GM12873 (cell line): ENCODE measurements around the gene RNU7-1.

Experiments used
- CTCF ChIP-seq: IDR thresholded peaks from 2 replicates; pipeline ENCODE4 v1.5.1; 2012; ENCODE audit warnings: low read depth, mild to moderate bottlenecking, moderate library complexity, low read length, control low read depth; ENCODE audit not compliant: insufficient read depth; ENCODE audit errors: missing control alignments

RNU7-1 gene

GRCh38 chr12:6952863-6953441 is 9.3 kb downstream of the RNU7-1 start:
- TF ChIP-seq CTCF = no peak

DNA sequence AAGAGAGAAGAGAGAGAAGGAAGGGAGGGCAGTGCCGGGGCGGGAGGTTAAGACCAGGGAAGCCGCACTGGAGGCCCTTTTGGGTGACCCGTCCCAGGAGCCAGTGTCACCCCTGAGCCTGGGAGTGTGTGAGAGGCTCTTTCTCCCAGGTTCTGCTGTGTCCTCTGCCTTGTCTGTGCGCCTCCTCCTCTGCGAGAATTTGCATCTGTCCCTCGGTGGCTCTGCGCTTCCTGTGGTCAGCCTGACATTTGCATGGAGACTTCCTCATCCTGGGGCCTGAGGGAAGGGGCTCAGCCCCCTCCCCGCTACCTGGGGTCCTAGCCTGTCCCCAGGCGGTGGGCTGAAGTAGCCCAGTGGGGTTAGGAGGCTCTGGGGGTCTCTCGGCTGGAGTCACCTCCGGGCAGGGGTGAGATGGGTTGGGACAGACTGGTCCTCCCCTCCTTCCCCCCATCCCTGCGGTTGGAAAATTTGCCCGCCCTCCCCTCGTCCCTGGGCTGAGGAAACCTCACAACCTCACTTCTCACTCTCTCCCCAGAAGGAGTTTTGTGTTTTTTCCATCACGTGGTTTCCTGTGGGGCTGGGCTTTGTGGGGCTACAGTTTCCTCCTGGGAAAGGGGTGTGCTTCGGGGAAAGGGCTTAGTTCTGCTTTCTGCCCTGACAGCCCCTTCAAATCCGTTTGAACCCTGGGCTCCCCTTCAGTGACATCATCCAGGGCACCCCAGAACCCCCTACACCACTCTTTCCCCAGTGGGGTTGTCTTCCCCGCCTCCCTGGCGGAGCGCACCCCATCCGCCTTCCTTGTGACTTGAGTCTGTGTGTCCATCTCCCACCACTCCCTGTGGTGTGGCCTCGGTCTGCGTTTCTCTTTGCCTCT is 10.1 kb downstream of the RNU7-1 start:
- no peak for TF ChIP-seq CTCF

- no peak for TF ChIP-seq CTCF
These were observed 10.9 kb downstream of the RNU7-1 start for GRCh38 chr12:6954316-6955107.

GRCh38 chr12:6955108-6956020 is 11.7 kb downstream of the RNU7-1 start:
- no peak for TF ChIP-seq CTCF

DNA sequence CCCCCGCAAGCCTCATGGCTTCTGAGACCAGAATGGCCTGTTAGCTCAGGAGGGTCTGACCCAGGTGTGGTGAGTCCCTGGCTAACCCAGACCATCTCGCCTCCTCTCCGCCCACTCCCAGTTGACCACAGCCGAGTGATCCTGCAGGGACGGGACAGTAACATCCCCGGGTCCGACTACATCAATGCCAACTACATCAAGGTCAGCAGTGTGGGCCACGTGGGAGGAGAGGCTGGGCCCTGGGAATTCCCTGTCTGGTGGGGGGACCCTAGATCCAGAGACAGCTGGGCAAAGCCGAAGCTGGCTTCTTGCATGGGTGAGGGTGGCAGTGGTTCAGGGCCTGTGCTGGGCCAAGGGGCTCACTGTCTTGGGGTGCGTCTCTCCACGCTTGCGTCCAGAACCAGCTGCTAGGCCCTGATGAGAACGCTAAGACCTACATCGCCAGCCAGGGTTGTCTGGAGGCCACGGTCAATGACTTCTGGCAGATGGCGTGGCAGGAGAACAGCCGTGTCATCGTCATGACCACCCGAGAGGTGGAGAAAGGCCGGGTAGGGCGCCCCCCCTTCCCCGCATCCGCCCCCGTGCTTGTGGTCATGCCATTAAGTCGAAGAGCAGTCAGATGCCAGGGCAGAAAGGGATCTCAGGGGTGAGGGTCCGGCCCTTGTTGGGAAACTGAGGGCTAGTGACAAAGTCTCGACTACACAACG is 12.6 kb downstream of the RNU7-1 start:
- TF ChIP-seq CTCF = no peak

GRCh38 chr12:6957151-6957701 is 13.6 kb downstream of the RNU7-1 start:
- no peak for TF ChIP-seq CTCF
